NCI-H1694 treated with DMSO at 0.1 percent for 48 hours (cell line): ENCODE data around the gene PIMREG.

Experiments
- DNase-seq: peaks from one replicate; lab custom pipeline; 2025; lab: John Stamatoyannopoulos, UW

The PIMREG gene

DNA sequence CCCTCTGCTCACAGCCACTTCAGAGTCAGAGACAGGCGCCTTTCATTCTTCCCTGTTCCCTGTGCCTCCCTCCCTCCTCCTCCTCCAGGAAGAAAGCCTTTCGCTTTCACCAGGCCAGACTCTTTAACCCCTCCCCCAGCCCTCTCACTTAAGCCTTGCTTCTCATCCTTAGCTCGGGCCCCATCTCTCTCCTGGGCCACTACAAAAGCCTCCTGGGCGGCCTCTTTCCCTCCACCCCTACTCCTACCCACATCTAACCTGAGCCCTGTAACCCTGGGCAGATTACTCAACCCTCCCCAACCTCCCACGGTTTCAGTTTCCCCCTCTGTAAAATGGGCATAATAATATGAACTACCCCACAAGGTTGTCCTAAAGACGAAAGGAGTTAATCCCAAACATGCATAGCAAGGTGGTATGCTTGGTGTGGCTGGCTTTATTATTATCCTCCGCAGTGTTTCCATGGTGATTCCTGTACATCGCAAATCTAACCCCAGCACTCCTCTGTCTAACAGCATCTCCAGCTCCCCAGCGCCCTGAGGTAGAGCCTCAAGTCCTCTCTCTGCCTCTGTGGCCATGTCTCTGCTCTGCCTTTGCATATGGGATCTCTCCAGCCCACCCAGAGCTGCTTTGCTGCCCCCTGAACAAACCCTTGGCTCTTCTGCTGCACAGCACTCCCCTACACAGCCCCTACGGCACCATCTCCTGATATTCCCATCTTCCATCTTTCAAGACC, 17.7 kb downstream of the PIMREG start:
- no peak for DNase-seq

GRCh38 chr17:6462692-6463091, 18.4 kb downstream of the PIMREG start:
- DNase-seq, result no peak

- no peak for DNase-seq
These were observed 19.6 kb downstream of the PIMREG start for GRCh38 chr17:6463616-6464445.

GRCh38 chr17:6464446-6465041, 20.3 kb downstream of the PIMREG start:
- DNase-seq, result no peak

- DNase-seq, result no peak
These were observed 21.1 kb downstream of the PIMREG start for GRCh38 chr17:6465206-6466003.

DNA sequence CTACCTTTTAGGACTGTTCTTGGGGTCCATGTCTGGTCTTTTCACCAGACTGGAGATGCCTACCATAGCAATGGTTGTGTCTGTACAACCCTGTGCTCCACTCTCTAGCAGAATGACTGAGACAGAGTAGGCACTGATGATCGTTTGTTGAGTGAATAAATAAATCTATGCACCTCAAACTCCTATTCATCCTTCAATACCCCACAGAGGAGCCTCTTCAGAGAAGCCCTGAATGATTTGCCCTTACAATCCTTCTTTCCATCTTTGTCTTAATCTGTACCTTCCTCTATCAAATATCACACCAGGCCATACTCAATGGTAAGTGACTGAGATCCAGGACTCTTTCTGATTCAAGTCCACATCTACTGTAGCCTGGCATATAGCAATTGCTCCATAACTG, 23.3 kb downstream of the PIMREG start:
- no peak for DNase-seq

GRCh38 chr17:6468051-6468790, 24.0 kb downstream of the PIMREG start:
- no peak for DNase-seq

GRCh38 chr17:6470146-6470718, 26.0 kb downstream of the PIMREG start:
- no peak for DNase-seq

DNA sequence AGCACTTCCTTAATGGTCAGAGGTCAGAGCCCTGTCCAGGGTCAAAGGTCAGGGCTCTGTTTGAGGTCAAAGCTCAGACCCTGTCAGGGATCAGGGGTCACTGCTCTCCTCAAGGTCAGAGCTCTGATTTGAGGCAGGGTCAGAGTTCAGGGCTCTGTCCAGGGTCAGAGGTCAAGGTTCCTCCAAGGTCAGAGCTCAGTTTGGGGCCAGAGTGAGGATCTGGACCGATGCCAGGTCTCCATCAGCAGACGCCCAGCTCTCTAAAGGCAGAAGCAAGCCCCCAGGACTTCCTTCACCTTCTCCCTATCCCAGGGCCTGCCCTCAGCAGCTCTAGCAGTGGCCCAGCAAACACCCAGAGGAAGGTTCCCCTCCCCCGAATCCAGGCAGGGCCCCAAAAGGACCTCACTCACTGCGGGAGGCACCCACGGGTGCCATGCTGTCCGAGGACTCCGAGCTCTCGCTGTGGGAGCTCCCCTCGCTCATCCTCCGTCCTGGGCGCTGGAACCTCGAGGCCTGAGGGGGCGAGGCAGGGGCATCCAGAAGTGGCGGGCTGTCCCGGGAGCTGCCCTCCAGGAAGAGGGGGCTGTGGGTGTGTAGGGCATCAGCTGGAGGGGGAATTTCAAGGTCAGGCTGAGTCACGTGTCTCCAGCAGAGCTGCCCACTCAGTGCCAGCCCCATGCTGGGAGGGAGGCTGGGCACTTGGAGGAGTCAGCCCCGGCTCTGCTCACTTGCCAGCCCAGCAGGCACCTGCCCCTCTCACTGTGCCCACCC, 26.7 kb downstream of the PIMREG start:
- DNase-seq, result no peak

DNA sequence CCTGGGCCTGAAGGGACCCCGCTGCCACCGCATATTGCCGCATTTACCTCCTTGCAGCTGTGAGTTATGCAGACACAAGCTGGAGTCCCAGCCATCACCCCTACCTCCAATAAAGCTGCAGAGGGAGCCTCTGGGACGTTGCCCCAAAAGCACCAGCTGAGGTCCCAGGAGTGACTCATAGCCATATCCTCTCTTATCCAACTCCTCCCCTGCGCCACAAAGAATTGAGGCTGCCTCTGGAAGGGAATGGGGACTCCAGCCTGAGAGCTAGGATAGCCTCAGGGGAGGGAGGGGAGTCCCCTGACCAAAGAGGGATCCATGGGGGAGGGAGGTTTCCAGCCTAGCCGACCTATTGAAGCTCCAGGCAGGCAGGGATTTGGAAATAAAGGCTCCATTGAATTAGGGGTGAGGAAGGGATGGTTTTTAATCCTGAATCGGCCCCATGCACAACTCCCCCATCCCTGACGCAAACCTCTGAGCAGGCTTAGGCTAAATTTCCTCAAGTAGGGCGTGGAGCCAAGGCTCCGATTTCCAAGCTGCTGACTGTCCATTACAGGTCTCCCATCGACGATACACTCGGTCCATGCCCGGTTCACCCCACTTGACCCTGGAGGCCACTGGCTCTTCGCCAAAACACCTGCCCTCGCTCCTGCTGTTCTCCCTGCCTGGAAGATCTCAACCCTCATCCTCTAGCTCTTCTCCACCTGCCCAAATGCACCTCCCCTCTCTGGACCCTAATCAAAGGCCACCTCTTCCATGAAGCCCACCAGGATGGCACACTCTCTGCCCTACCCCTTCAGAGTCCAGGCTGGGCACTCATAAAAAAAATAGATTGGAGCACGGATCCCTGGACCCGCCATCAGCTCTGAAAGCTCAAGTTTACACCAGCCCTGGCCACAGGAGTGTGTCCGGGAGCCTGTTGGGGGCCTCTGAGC, 27.5 kb downstream of the PIMREG start:
- no peak for DNase-seq

- no peak for DNase-seq
These were observed 28.3 kb downstream of the PIMREG start for GRCh38 chr17:6472517-6472916.

DNA sequence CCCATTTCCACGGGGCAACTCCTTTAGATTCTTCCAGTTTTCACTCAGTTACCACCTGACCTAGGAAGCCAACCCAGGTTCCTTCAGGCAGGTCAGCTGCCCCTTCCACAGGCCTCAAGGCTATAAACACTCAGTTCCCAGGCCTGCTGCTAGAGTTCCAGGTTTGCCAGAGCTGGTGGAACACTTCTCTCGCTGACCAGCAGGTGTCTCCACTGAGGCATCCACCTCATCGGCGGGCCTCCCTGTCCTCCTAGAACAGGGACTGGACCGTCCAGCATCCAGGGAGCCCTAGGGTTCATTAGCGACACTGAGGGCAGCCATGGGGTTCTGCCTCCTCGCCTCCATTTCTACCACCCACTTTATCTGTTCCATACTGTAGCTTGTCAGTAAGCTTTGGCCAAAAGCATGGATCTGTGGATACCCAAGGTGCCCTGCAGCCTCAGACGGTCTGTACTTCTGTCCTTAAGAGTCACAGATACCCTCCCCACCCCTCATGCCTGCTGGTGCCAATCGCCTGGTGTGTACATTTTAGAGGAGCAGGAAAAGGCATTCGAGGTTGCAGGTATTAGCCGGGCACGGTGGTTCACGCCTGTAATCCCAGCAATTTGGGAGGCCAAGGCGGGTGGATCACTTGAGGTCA, 29.0 kb downstream of the PIMREG start:
- peak; percentile 45 for DNase-seq

GRCh38 chr17:6474376-6474775, 30.1 kb downstream of the PIMREG start:
- DNase-seq, result no peak

DNA sequence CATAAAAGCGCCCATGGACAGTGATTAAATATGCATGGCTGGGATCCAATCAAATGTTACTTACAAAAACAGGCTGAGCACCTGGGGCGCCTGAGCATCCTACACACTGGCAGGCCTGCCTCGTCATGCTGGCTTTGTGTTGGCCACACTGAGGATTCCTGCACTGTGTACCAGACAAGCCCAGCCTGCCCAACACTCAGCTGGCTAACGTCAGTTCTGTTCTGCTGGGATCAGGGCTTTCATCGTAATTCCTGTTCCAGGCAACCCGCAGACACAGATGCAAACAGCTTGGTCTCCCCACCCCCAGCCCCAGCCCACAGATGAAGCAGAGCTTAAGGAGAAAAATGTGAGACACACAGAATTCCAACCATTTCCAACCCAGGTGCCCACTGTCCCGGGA, 30.7 kb downstream of the PIMREG start:
- peak; percentile 28 for DNase-seq

- peak; percentile 80 for DNase-seq
These were observed 31.2 kb downstream of the PIMREG start for GRCh38 chr17:6475411-6475810.

DNA sequence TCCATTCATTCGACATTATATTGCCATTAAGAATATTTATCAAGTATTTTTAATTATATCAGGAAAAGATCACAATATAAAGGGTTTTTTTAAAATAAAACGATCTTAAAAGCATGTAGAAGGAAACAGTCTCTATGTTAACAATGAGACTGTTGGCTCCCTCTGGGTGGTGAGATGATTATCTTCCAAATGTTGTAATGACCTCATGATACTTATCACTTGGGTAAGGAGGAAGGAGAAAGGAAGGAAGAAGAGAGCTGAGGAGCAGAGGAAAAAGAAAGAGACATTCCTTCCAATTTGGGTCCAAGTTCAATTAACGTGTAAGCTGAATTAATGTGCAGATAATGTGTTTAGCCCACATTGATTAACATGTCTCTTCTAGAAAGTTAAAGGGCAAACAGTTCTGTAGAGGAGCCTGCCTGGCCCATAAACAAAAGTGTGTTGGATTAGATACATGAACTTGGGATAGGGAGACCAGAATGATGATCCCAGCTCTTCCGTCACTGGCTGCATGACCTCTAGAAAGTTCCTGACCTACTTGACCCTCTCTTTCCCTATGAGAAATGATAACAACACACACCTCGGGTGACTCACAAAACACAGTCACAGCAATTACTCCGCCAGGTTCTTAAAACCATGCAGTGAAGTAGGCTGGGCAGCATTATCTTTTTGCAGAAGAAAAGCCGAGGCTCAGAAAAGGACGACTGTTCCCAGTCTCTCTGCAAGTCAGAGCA, 32.0 kb downstream of the PIMREG start:
- no peak for DNase-seq

DNA sequence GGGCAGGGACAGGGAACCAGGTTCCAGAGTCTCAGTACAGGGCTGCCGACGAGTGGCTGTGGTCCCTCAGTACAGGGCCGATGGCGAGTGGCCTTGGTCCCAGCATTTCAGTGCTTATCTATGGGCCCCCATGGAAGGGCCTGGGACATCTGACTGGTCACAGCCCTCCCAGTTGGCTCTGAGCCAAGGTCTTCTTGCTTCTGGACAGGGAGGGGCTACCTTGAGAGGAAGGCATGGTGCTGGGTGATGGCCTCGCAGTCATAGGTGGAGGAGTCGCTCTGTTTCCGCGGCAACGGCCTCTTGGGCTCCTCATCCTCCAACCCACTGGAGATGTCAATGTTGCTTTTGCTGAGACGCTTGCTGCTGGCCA, 32.5 kb downstream of the PIMREG start:
- DNase-seq, result no peak

- DNase-seq, result no peak
These were observed 33.7 kb downstream of the PIMREG start for GRCh38 chr17:6477831-6478383.
